K562 (cell line): ENCODE measurements around the gene MRPL10. TPM values are rescaled to one million over a fixed set of nuclear protein-coding genes. Genes with fewer than 3 reads are reported as not detected.

Experiments
- ARID3B ChIP-seq: fragments of 250-450 bp; sonication (Bioruptor Pico); IDR thresholded peaks from 2 replicates; pipeline ENCODE4 v1.4.0; 2020; ENCODE audit warnings: borderline replicate concordance
- ATF1 ChIP-seq, 2 experiments: fragments of 450-650 bp in 1 of 2; IDR thresholded peaks; 2 replicates each; pipeline ENCODE4 v1.6.1; 2016; ENCODE audit warnings: missing compliant biosample characterization in 1 of 2, missing genetic modification characterization in 1 of 2
- CAMTA2 ChIP-seq: fragments of 250-450 bp; sonication (Bioruptor Pico); conservative IDR thresholded peaks from 2 replicates; pipeline ENCODE4 v1.5.1; 2022
- KHSRP ChIP-seq: fragments of 450-650 bp; IDR thresholded peaks from 2 replicates; pipeline ENCODE4 v1.6.1; 2017
- MCM3 ChIP-seq: fragments of 450-650 bp; IDR thresholded peaks from 2 replicates; pipeline ENCODE4 v1.6.1; 2016
- MTA2 ChIP-seq: fragments of 450-650 bp; IDR thresholded peaks from 2 replicates; pipeline ENCODE4 v1.6.1; 2016; ENCODE audit warnings: low read depth
- PHB2 ChIP-seq: fragments of 450-650 bp; IDR thresholded peaks from 2 replicates; pipeline ENCODE4 v1.6.1; 2017; ENCODE audit warnings: low read depth
- SIN3B ChIP-seq: fragments of 450-650 bp; IDR thresholded peaks from 2 replicates; pipeline ENCODE4 v1.6.1; 2017; ENCODE audit warnings: low read depth, mild to moderate bottlenecking, moderate library complexity
- TEAD4 ChIP-seq, 2 experiments: sonication (generic) in 1 of 2; formaldehyde crosslinking in 1 of 2; IDR thresholded peaks; 2 replicates each; pipeline versions ENCODE4 v1.6.1 to v1.8.0; 2012 to 2022; ENCODE audit warnings: borderline replicate concordance in 1 of 2, inconsistent platforms in 1 of 2, low read length in 1 of 2, mild to moderate bottlenecking in 1 of 2, missing genetic modification reagents in 1 of 2
- U2AF1 ChIP-seq: fragments of 200-400 bp; formaldehyde crosslinking; optimal IDR thresholded peaks from 2 replicates; pipeline ENCODE3; 2017; ENCODE audit warnings: mild to moderate bottlenecking, low read depth, low read length, moderate library complexity
- VEZF1 ChIP-seq: fragments of 200-800 bp; sonication (Bioruptor generic); IDR thresholded peaks from 2 replicates; pipeline ENCODE4 v1.6.1; 2017; ENCODE audit warnings: missing genetic modification characterization, missing compliant biosample characterization
- ZBTB5 ChIP-seq: fragments of 450-650 bp; IDR thresholded peaks from 2 replicates; pipeline ENCODE4 v1.6.1; 2017; ENCODE audit warnings: antibody characterized with exemption
- ZNF518B ChIP-seq: fragments of 250-450 bp; sonication (Bioruptor Pico); IDR thresholded peaks from 2 replicates; pipeline ENCODE4 v1.5.0; 2021; ENCODE audit warnings: mild to moderate bottlenecking, moderate library complexity
- ZNF589 ChIP-seq: fragments of 200-800 bp; sonication (Bioruptor generic); IDR thresholded peaks from 2 replicates; pipeline ENCODE4 v1.6.1; 2016; ENCODE audit warnings: low read depth, missing genetic modification characterization, missing compliant biosample characterization
- polyA plus RNA-seq, 8 experiments: library from polyadenylated mRNA; depleted of rRNA in 4 of 8; stranded (reverse) in 5 of 8; unstranded in 3 of 8; fragments of >200 nt; fragmentation: Nextera tagmentation in 2 of 8; fragmentation: Illumina TruSeq in 1 of 8; extraction: Ambion mirVana in 2 of 8; extraction: Trizol in 1 of 8; gene quantifications; 2 replicates each; pipeline versions ENCODE4 v1.2.1 to v1.2.3, GENCODE V29; 2011 to 2014; ENCODE audit warnings: inconsistent platforms in 1 of 8, missing spikeins in 1 of 8
- total RNA-seq, 7 experiments: library from RNA; depleted of rRNA in 6 of 7; stranded (reverse); fragments of >200 nt in 6 of 7; fragmentation: Illumina TruSeq in 2 of 7; extraction: Trizol in 2 of 7; gene quantifications; 2 replicates each; pipeline versions ENCODE4 v1.2.1 to v1.2.3, GENCODE V29; 2011 to 2021; ENCODE audit warnings: low replicate concordance in 1 of 7

The MRPL10 gene
- total and polyA plus RNA-seq, 9 of the 15 experiments (the other 6 are each of a cell fraction or from before 2014, with no cell fraction given) = 27.8 to 105 (median 67.3) TPM

GRCh38 chr17:47831003-47831933 lies at the start of gene MRPL10, which contains the start of gene LRRC46 (continued):
- TF ChIP-seq VEZF1 (peak; percentile 64), KHSRP (no peak), ATF1 (CRISPR knock-in tag; IDR thresholded peaks at IDR 0.05) (no peak), ATF1 (tag; IDR thresholded peaks at IDR 0.05) (no peak), MCM3 (no peak), TEAD4 (IDR thresholded peaks at IDR 0.05; ENCODE audit: low read length) (no peak), TEAD4 (CRISPR knock-in tag; IDR thresholded peaks at IDR 0.05; ENCODE audit: borderline replicate concordance) (no peak), PHB2 (no peak), ZNF589 (CRISPR knock-in tag) (no peak), U2AF1 (no peak), SIN3B (peak; percentile 98), CAMTA2 (CRISPR knock-in tag) (no peak), ARID3B (CRISPR knock-in tag) (no peak), ZNF518B (CRISPR knock-in tag) (no peak), ZBTB5 (no peak), MTA2 (no peak)
